Measurements from ENCODE around the gene ODC1.

Gene ODC1

GRCh38 chr2:10482460-10482859 lies 34.3 kb upstream of the ODC1 start:
- TF ChIP-seq CREB1 (IDR thresholded peaks at IDR 0.05; ENCODE audit: low read depth), result no peak

GRCh38 chr2:10481666-10482157 lies 33.6 kb upstream of the ODC1 start:
- no peak for TF ChIP-seq REST (IDR thresholded peaks at IDR 0.05; ENCODE audit: low read depth)
- no peak for TF ChIP-seq CREB1 (IDR thresholded peaks at IDR 0.05; ENCODE audit: low read depth)
- TF ChIP-seq MAX (IDR thresholded peaks at IDR 0.05), result no peak
- TF ChIP-seq RAD21 (IDR thresholded peaks at IDR 0.05; ENCODE audit: low read depth), result no peak
- TF ChIP-seq YY1 (IDR thresholded peaks at IDR 0.05; ENCODE audit: low read depth), result no peak
- TF ChIP-seq USF1 (IDR thresholded peaks at IDR 0.05), result no peak
- no peak for TF ChIP-seq TAF1 (IDR thresholded peaks at IDR 0.05; ENCODE audit: low read depth)
- no peak for TF ChIP-seq EGR1 (IDR thresholded peaks at IDR 0.05)
- no peak for TF ChIP-seq ZBTB7A (IDR thresholded peaks at IDR 0.05; ENCODE audit: low read depth)

GRCh38 chr2:10481055-10481665 lies 33.0 kb upstream of the ODC1 start:
- no peak for TF ChIP-seq CEBPB (IDR thresholded peaks at IDR 0.05)
- no peak for TF ChIP-seq REST (IDR thresholded peaks at IDR 0.05; ENCODE audit: low read depth)
- no peak for TF ChIP-seq EGR1 (IDR thresholded peaks at IDR 0.05)
- no peak for TF ChIP-seq ZBTB7A (IDR thresholded peaks at IDR 0.05; ENCODE audit: low read depth)
- no peak for TF ChIP-seq FOXM1 (IDR thresholded peaks at IDR 0.05; ENCODE audit: borderline replicate concordance, low read depth)
- TF ChIP-seq TAF1 (IDR thresholded peaks at IDR 0.05; ENCODE audit: low read depth), result no peak
- TF ChIP-seq TCF12 (IDR thresholded peaks at IDR 0.05; ENCODE audit: low read depth), result no peak
- TF ChIP-seq RAD21 (IDR thresholded peaks at IDR 0.05; ENCODE audit: low read depth), result no peak
- no peak for TF ChIP-seq NFIC (IDR thresholded peaks at IDR 0.05)
- no peak for TF ChIP-seq EP300 (IDR thresholded peaks at IDR 0.05; ENCODE audit: borderline replicate concordance)
- no peak for TF ChIP-seq MAX (IDR thresholded peaks at IDR 0.05)

GRCh38 chr2:10480359-10480949 lies 32.3 kb upstream of the ODC1 start:
- TF ChIP-seq YY1 (IDR thresholded peaks at IDR 0.05; ENCODE audit: low read depth), result no peak
- TF ChIP-seq CREB1 (IDR thresholded peaks at IDR 0.05; ENCODE audit: low read depth), result no peak
- no peak for TF ChIP-seq NFIC (IDR thresholded peaks at IDR 0.05)
- no peak for TF ChIP-seq MAX (IDR thresholded peaks at IDR 0.05)
- no peak for TF ChIP-seq FOXM1 (IDR thresholded peaks at IDR 0.05; ENCODE audit: borderline replicate concordance, low read depth)
- no peak for TF ChIP-seq EP300 (IDR thresholded peaks at IDR 0.05; ENCODE audit: borderline replicate concordance)
- no peak for TF ChIP-seq USF1 (IDR thresholded peaks at IDR 0.05)
- TF ChIP-seq EGR1 (IDR thresholded peaks at IDR 0.05), result no peak
- TF ChIP-seq RAD21 (IDR thresholded peaks at IDR 0.05; ENCODE audit: low read depth), result no peak
- TF ChIP-seq CEBPB (IDR thresholded peaks at IDR 0.05), result no peak
- no peak for TF ChIP-seq ZBTB7A (IDR thresholded peaks at IDR 0.05; ENCODE audit: low read depth)
- TF ChIP-seq TCF12 (IDR thresholded peaks at IDR 0.05; ENCODE audit: low read depth), result no peak
- TF ChIP-seq REST (IDR thresholded peaks at IDR 0.05; ENCODE audit: low read depth), result no peak
- no peak for TF ChIP-seq TAF1 (IDR thresholded peaks at IDR 0.05; ENCODE audit: low read depth)

Data from Ishikawa (cell line).